ENCODE measurements around the gene ADAMTS12. TPM values are rescaled to one million over a fixed set of nuclear protein-coding genes. Genes with fewer than 3 reads are reported as not detected.

Gene ADAMTS12
- total RNA-seq, 6 experiments from 2014 or later: 1.1 to 3.9 (median 1.7) TPM

DNA sequence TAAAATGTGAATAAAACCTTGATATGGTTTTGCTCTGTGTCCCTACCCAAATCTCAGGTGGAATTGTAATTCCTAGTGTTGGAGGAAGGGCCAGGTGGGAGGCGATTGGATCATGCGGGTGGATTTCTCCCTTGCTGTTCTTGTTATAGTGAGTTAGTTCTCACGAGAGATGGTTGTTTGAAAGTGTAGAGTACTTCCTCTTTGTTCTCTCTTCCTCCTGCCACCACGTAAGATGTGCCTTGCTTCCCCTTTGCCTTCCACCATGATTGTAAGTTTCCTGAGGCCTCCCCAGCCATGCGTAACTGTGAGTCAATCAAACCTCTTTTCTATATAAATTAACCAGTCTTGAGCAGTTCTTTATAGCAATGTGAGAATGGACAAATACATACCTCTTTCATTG, 416.1 kb downstream of the ADAMTS12 start:
- Histone ChIP-seq H3K27me3 (no peaks in the 10 kb centered on the region), H3K27ac (no peak overlapping the region), H3K9me3 (no peaks in the 10 kb centered on the region), H3K36me3 (peaks cover 0 to 16% (median 11%) of the 10 kb centered on the region in 4 donors), H3K4me1 (no peaks in the 10 kb centered on the region), H3K4me3 (no peak overlapping the region)
- intact Hi-C loops (cut with DNase I): loop anchor here in 1 of 2 donors (10.0 kb wide), 1 partner anchor 459 kb away; the partner anchor contains the start of gene RXFP3
- no peak for DNase-seq
- WGBS (ENCODE audit: insufficient coverage, low coverage, low lambda C conversion rate, missing lambda C conversion rate): 93% methylated on average over 4 of the region's 5 CpGs
- no peak for TF ChIP-seq CTCF (IDR thresholded peaks at IDR 0.05)
- no peak for TF ChIP-seq POLR2A (IDR thresholded peaks at IDR 0.05)
- ATAC-seq: no peak

- H3K9me3 ChIP-seq: no peaks in the 10 kb centered on the region
- DNase-seq (no peak), ATAC-seq (no peak)
- TF ChIP-seq POLR2A (IDR thresholded peaks at IDR 0.05) (no peak), CTCF (IDR thresholded peaks at IDR 0.05) (no peak)
- H3K36me3 ChIP-seq: peaks cover 0 to 23% (median 11%) of the 10 kb centered on the region in 4 donors
- H3K27ac ChIP-seq: no peak overlapping the region
- intact Hi-C loops (cut with DNase I): loop anchor here in 1 of 2 donors (10.0 kb wide), 1 partner anchor 460 kb away; the partner anchor contains the start of gene RXFP3
- H3K4me1 ChIP-seq: no peaks in the 10 kb centered on the region
- WGBS (ENCODE audit: insufficient coverage, low coverage, low lambda C conversion rate, missing lambda C conversion rate): 95% methylated on average over 3 of the region's 3 CpGs
- no peaks in the 10 kb centered on the region for H3K27me3 ChIP-seq
- H3K4me3 ChIP-seq: no peak overlapping the region
These were observed 416.8 kb downstream of the ADAMTS12 start for GRCh38 chr5:33474931-33475499.

DNA sequence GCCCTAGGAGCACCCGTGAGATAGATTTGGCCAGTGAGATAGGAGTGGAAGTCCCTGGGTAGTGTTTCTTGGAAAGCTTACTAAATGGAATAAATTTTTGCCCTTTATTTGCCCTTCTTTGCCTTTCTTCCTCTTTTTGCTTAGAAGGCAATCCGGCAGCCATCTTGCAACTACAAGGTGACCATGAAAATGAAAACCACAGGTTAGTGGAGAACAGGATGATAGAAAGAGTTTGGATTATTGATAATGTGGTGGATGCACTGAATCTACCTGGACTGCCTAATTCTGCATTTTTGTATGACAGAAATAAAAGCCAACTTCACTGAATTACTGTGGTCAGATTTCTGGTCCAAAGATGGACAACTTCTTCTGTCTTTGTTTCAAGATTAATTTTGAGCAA, 417.8 kb downstream of the ADAMTS12 start:
- H3K9me3 ChIP-seq: no peaks in the 10 kb centered on the region
- TF ChIP-seq CTCF (IDR thresholded peaks at IDR 0.05) (no peak), POLR2A (IDR thresholded peaks at IDR 0.05) (no peak)
- DNase-seq (no peak), ATAC-seq (no peak)
- WGBS (ENCODE audit: insufficient coverage, low coverage, low lambda C conversion rate, missing lambda C conversion rate): 86% methylated on average over 1 of the region's 2 CpGs
- H3K4me1 ChIP-seq: peaks cover 0 to under 1% (median 0%) of the 10 kb centered on the region in 4 donors
- no peaks in the 10 kb centered on the region for H3K27me3 ChIP-seq
- no peak overlapping the region for H3K4me3 ChIP-seq
- no peak overlapping the region for H3K27ac ChIP-seq
- peaks cover 0 to 25% (median 11%) of the 10 kb centered on the region in 4 donors for H3K36me3 ChIP-seq
- intact Hi-C loops (cut with DNase I): loop anchor here in 1 of 2 donors (10.0 kb wide), 1 partner anchor 461 kb away; the partner anchor contains the start of gene RXFP3

Small RNA genes within 50 kb of the gene (small RNA-seq; reads per million reads assigned to genes)
- gene RNU6-923P: 0 reads per million in 2 experiments

Other genes with a start within 250 kb of the ADAMTS12 start
- not detected for gene RXFP3, start 44.4 kb upstream of the ADAMTS12 start, total RNA-seq
- gene SLC45A2, start 92.7 kb upstream of the ADAMTS12 start, total RNA-seq: 1 to 10 TPM in 1 of 6 experiments, under 1 TPM in 5; 0.20 to 2.3 (median 0.37) TPM
- 10 to 100 TPM; 28.7 to 62.4 (median 41.9) TPM for gene AMACR, start 116.1 kb upstream of the ADAMTS12 start, total RNA-seq
- 1 to 10 TPM; 1.5 to 7.7 (median 3.1) TPM for gene C1QTNF3, start 151.2 kb upstream of the ADAMTS12 start, total RNA-seq